Caki2 (cell line): ENCODE data around the gene TMEM245. TPM values are rescaled to one million over a fixed set of nuclear protein-coding genes. Genes with fewer than 3 reads are reported as not detected.
"Not testable (repeated sequence)": the region's sequence is repeated elsewhere in the genome, so short reads cannot be mapped to it uniquely, and the experiment has no call there.

Experiments
- DNase-seq: peaks from one replicate; pipeline ENCODE4 v3.0.0-alpha.2; 2015; ENCODE audit warnings: low read depth
- in situ Hi-C: cut with HindIII; loops from 2 replicates; pipeline ENCODE4 v1.10.0; 2016; ENCODE audit warnings: low sequenced_read_pairs, low pct_unique_long_range_greater_than_20kb, mixed read lengths
- total RNA-seq: library from RNA; depleted of rRNA; stranded (reverse); fragments of >200 nt; shearing (Covaris generic); gene quantifications from 2 replicates; pipeline ENCODE4 v1.2.3, GENCODE V29; 2014; ENCODE audit warnings: low replicate concordance

Gene TMEM245
- total RNA-seq, 1 experiment from 2014 or later = 53.0 TPM

DNA sequence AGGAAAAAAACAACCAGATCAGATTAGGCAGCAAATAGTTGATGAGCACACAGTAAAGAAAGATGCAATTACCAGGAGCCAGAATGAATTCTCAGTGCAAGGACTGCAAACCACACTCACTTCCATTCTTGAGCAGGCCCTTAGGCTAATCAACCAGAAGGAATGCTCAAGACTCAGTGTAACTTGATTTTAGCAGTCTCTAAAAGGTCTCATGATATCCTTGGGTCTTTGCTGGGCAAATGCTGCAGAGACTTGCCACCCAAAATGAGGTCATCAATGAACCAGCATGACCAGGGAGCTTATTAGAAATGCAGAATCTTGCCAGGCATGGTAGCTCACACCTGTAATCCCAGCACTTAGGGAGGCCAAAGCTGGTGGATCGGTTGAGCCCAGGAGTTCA is 20.1 kb upstream of the TMEM245 start:
- in situ Hi-C loops = no loop called here
- no peak for DNase-seq

- in situ Hi-C loops = no loop called here
- no peak for DNase-seq
Observed at GRCh38 chr9:109138421-109138820, 18.7 kb upstream of the TMEM245 start.

- in situ Hi-C loops = no loop called here
- no peak for DNase-seq
Observed at GRCh38 chr9:109134167-109134578, 14.4 kb upstream of the TMEM245 start.

DNA sequence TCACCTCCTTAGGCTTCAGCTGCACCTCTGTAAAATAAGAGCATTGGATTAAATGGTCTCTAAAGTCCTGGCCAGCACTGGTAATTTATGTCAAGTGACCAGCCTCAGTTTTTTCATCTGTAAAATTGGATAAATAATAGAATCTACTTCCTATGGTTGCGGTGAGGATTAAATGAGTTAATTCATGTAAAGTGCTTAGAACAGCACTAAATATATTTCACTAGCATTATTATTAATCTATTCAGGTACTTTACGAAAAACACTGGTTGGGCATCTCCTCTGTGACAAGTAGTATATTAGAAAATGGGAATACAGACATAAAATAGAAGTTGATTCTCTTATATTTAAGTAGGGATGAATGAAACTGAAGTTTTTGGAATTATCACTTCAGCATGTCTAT is 13.8 kb upstream of the TMEM245 start:
- in situ Hi-C loops = no loop called here
- DNase-seq = no peak

DNA sequence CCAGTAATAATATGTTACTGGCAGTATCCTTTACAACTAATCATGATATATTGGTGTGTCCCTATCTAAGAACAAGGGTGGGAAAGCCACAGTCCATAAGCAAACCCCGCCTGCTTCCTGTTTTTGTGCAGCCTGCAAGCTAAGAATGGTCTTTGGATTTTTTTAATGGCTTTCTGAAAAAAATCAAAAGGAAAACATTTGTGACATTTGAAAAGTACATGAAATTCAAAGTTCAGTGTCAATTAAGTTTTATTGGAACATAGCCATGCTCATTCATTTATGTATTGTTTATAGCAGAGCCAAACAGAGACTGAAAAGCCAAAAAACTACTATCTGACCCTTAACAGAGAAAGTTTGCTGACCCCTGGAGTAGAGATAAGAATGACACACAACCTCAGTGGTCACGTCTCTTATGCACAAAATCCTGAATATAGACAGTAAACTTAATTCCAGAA is 12.8 kb upstream of the TMEM245 start:
- DNase-seq = no peak
- in situ Hi-C loops = no loop called here

- in situ Hi-C loops = no loop called here
- DNase-seq = no peak
Observed at GRCh38 chr9:109129470-109130197, 9.9 kb upstream of the TMEM245 start.

GRCh38 chr9:109126671-109127070 is 6.9 kb upstream of the TMEM245 start:
- in situ Hi-C loops, DNase-seq: not testable (repeated sequence)

DNA sequence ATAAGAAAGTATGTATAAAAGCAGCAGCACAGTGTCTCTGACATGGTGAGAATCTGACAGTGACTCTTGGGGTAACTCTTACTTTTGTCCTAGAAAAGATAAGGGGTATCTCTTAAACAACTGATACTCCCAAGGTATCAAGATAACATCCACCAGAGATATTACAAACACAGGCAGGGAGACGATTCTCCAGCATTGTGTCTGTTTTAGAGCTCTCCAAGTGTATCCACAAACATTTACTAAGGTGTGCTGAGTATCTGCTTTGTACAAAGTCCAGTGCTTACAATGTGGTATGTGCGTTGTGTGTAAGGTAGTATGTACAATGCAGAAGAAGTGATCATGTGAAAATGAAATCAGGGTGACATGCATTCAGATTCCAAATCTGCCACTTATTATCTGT is 4.4 kb upstream of the TMEM245 start:
- DNase-seq = no peak
- in situ Hi-C loops = no loop called here

GRCh38 chr9:109122726-109123621 is 3.2 kb upstream of the TMEM245 start:
- in situ Hi-C loops = no loop called here
- DNase-seq = no peak

DNA sequence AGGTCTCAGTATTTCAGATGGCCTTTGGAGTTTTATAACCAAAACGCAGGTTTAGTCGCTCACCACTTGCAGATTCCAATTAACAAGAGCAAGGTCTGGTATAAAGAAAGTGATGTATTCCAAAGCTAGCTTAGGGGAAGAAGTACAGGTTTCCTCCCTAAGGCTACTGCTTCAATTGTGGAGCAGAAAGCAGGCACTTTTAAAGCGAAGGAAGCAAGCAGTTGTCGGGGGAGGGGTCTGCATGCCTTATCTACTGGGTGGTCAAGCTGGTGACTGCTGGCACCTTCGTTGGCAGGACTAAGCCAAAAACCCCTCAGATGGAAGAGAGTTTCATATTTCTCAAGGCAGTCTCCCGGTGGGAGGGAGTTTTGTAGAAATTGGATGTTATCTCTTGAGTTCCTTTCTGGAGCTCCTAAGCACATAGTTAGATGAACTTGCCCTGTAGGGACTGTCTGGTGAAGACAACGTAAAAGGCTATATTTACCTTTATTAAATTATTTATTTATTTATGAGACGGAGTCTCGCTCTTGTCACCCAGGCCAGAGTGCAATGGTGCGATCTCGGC is 1.6 kb upstream of the TMEM245 start:
- DNase-seq = no peak
- in situ Hi-C loops = no loop called here

- in situ Hi-C loops = no loop called here
- no peak for DNase-seq
Observed at GRCh38 chr9:109120204-109120789, 550 bp upstream of the TMEM245 start.

- DNase-seq = no peak
- in situ Hi-C loops = no loop called here
Observed at GRCh38 chr9:109118808-109119438, 824 bp downstream of the TMEM245 start.

- in situ Hi-C loops = no loop called here
Observed at GRCh38 chr9:109117856-109118807, 1.6 kb downstream of the TMEM245 start.

GRCh38 chr9:109115931-109116526 is 3.7 kb downstream of the TMEM245 start:
- in situ Hi-C loops = no loop called here
- DNase-seq = no peak

More at GRCh38 chr9:109117856-109118807, 1.6 kb downstream of the TMEM245 start:
- peak; percentile 77 for DNase-seq

- in situ Hi-C loops = no loop called here
- peak; percentile 87 for DNase-seq
Observed at GRCh38 chr9:109114670-109115069, 5.1 kb downstream of the TMEM245 start.

DNA sequence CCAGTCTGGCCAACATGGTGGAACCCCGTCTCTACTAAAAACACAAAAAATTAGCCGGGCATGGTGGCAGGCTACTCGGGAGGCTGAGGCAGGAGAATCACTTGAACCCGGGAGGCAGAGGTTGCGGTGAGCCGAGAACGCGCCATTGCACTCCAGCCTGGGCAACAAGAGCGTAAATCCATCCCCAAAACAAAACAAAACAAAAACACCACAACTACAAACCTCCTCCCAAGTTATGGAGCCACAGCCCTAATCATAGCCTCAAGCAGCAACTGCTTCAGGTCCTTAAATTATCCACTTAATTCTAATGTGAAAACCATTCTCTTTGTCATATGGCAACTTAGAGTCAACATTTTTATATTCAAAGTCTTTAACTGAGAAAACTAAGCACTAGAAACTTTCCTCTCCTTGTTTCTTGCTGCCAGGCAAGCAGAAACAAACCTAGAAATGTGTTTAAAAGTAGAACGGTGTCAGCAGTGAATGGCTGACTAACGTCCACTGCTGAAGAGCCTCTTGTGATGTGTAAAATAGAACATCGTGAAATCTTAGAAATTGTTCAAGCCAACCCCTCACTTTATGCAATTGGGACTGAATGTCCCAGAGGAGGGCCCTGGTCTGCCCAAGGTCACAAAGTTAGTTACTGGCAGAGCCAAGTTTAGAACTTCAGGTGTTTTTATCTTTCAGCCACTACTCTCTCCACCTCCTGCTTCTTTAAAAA is 5.7 kb downstream of the TMEM245 start:
- in situ Hi-C loops = no loop called here
- DNase-seq = no peak
